ENCODE measurements around the gene RIPK4. TPM values are rescaled to one million over a fixed set of nuclear protein-coding genes. Genes with fewer than 3 reads are reported as not detected.
A peak's percentile ranks its signal among the peaks of the same experiment; 100 is the strongest.

The RIPK4 gene
- total RNA-seq, 1 donor from 2014 or later = 1.8 TPM

- Mint-ChIP-seq H3K27me3 (ENCODE audit: low read depth, unreplicated experiment) (peaks cover 66% of the 10 kb centered on the region), H3K36me3 (ENCODE audit: low read depth, unreplicated experiment) (no peaks in the 10 kb centered on the region), H3K9me3 (ENCODE audit: unreplicated experiment) (peaks cover 9% of the 10 kb centered on the region), H3K27ac (ENCODE audit: unreplicated experiment) (no peak overlapping the region), H3K4me1 (ENCODE audit: low read depth, unreplicated experiment) (peaks cover 3% of the 10 kb centered on the region), H3K4me3 (ENCODE audit: unreplicated experiment) (no peak overlapping the region)
- peaks cover 6% of the 10 kb centered on the region for H3K4me1 ChIP-seq (ENCODE audit: insufficient read depth, low read length)
- H3K27ac ChIP-seq (ENCODE audit: low read depth, low read length) = no peak overlapping the region
- no peaks in the 10 kb centered on the region for H3K9me3 ChIP-seq (ENCODE audit: insufficient read depth, low read depth, low read length)
- no peak overlapping the region for H3K4me2 ChIP-seq (ENCODE audit: low read length)
- no peak overlapping the region for H2AFZ ChIP-seq (ENCODE audit: low read depth, low read length)
- peaks cover 34% of the 10 kb centered on the region for H3K27me3 ChIP-seq (ENCODE audit: insufficient read depth, low read length)
- H3K36me3 ChIP-seq (ENCODE audit: insufficient read depth, low read length) = no peaks in the 10 kb centered on the region
- no peak overlapping the region for H3K9ac ChIP-seq (ENCODE audit: low read length)
- no peak overlapping the region for H3K4me3 ChIP-seq (ENCODE audit: insufficient read depth, low read depth, low read length)
- FAIRE-seq (no peak), DNase-seq (ENCODE audit: low read depth) (no peak)
- H3K79me2 ChIP-seq (ENCODE audit: insufficient read depth, low read length) = no peaks in the 10 kb centered on the region
- no peaks in the 10 kb centered on the region for H4K20me1 ChIP-seq (ENCODE audit: insufficient read depth, low read length)
- TF ChIP-seq EZH2 (IDR thresholded peaks at IDR 0.05; ENCODE audit: insufficient read depth, low read length) = no peak
- TF ChIP-seq CTCF (IDR thresholded peaks at IDR 0.05; ENCODE audit: insufficient read depth, low read depth, low read length) = no peak
Measured at GRCh38 chr21:41775149-41775472, 8.3 kb upstream of the RIPK4 start.

GRCh38 chr21:41774467-41775148, 7.8 kb upstream of the RIPK4 start:
- no peak overlapping the region for H3K9ac ChIP-seq (ENCODE audit: low read length)
- no peaks in the 10 kb centered on the region for H3K79me2 ChIP-seq (ENCODE audit: insufficient read depth, low read length)
- Mint-ChIP-seq H3K27ac (ENCODE audit: unreplicated experiment) (no peak overlapping the region), H3K4me1 (ENCODE audit: low read depth, unreplicated experiment) (peaks cover 3% of the 10 kb centered on the region), H3K36me3 (ENCODE audit: low read depth, unreplicated experiment) (no peaks in the 10 kb centered on the region), H3K4me3 (ENCODE audit: unreplicated experiment) (no peak overlapping the region), H3K9me3 (ENCODE audit: unreplicated experiment) (peaks cover 9% of the 10 kb centered on the region), H3K27me3 (ENCODE audit: low read depth, unreplicated experiment) (peaks cover 70% of the 10 kb centered on the region)
- peaks cover 34% of the 10 kb centered on the region for H3K27me3 ChIP-seq (ENCODE audit: insufficient read depth, low read length)
- no peak overlapping the region for H3K27ac ChIP-seq (ENCODE audit: low read depth, low read length)
- H3K4me2 ChIP-seq (ENCODE audit: low read length) = no peak overlapping the region
- DNase-seq (ENCODE audit: low read depth) = no peak
- no peak for FAIRE-seq
- no peaks in the 10 kb centered on the region for H3K9me3 ChIP-seq (ENCODE audit: insufficient read depth, low read depth, low read length)
- no peaks in the 10 kb centered on the region for H3K36me3 ChIP-seq (ENCODE audit: insufficient read depth, low read length)
- no peaks in the 10 kb centered on the region for H4K20me1 ChIP-seq (ENCODE audit: insufficient read depth, low read length)
- no peak for TF ChIP-seq CTCF (IDR thresholded peaks at IDR 0.05; ENCODE audit: insufficient read depth, low read depth, low read length)
- TF ChIP-seq EZH2 (IDR thresholded peaks at IDR 0.05; ENCODE audit: insufficient read depth, low read length) = no peak
- H2AFZ ChIP-seq (ENCODE audit: low read depth, low read length) = no peak overlapping the region
- H3K4me1 ChIP-seq (ENCODE audit: insufficient read depth, low read length) = peaks cover 6% of the 10 kb centered on the region
- no peak overlapping the region for H3K4me3 ChIP-seq (ENCODE audit: insufficient read depth, low read depth, low read length)

- FAIRE-seq = no peak
Measured at GRCh38 chr21:41772351-41773080, 5.7 kb upstream of the RIPK4 start.

More at GRCh38 chr21:41772351-41773080, 5.7 kb upstream of the RIPK4 start:
- H3K9me3 ChIP-seq (ENCODE audit: insufficient read depth, low read depth, low read length) = no peaks in the 10 kb centered on the region
- H3K36me3 ChIP-seq (ENCODE audit: insufficient read depth, low read length) = no peaks in the 10 kb centered on the region
- no peak for DNase-seq (ENCODE audit: low read depth)
- H3K9ac ChIP-seq (ENCODE audit: low read length) = no peak overlapping the region
- Mint-ChIP-seq H3K9me3 (ENCODE audit: unreplicated experiment) (peaks cover 11% of the 10 kb centered on the region), H3K27ac (ENCODE audit: unreplicated experiment) (peak overlapping the region; percentile 27), H3K4me3 (ENCODE audit: unreplicated experiment) (no peak overlapping the region), H3K27me3 (ENCODE audit: low read depth, unreplicated experiment) (peaks cover 84% of the 10 kb centered on the region), H3K36me3 (ENCODE audit: low read depth, unreplicated experiment) (no peaks in the 10 kb centered on the region), H3K4me1 (ENCODE audit: low read depth, unreplicated experiment) (peaks cover 2% of the 10 kb centered on the region)
- H3K79me2 ChIP-seq (ENCODE audit: insufficient read depth, low read length) = no peaks in the 10 kb centered on the region
- no peak overlapping the region for H3K4me3 ChIP-seq (ENCODE audit: insufficient read depth, low read depth, low read length)
- no peak for TF ChIP-seq CTCF (IDR thresholded peaks at IDR 0.05; ENCODE audit: insufficient read depth, low read depth, low read length)
- no peak overlapping the region for H2AFZ ChIP-seq (ENCODE audit: low read depth, low read length)
- no peaks in the 10 kb centered on the region for H4K20me1 ChIP-seq (ENCODE audit: insufficient read depth, low read length)
- H3K27ac ChIP-seq (ENCODE audit: low read depth, low read length) = no peak overlapping the region
- H3K4me1 ChIP-seq (ENCODE audit: insufficient read depth, low read length) = peaks cover 14% of the 10 kb centered on the region
- peaks cover 31% of the 10 kb centered on the region for H3K27me3 ChIP-seq (ENCODE audit: insufficient read depth, low read length)
- H3K4me2 ChIP-seq (ENCODE audit: low read length) = no peak overlapping the region
